ENCODE measurements around the gene MAP3K13. TPM values are rescaled to one million over a fixed set of nuclear protein-coding genes. Genes with fewer than 3 reads are reported as not detected.
"Not testable (repeated sequence)": the region's sequence is repeated elsewhere in the genome, so short reads cannot be mapped to it uniquely, and the experiment has no call there.

MAP3K13 gene
- total RNA-seq, 6 experiments from 2014 or later, result 20.9 to 28.4 (median 25.1) TPM

- DNase-seq, result no peak
- Mint-ChIP-seq H3K27me3 (ENCODE audit: insufficient read depth) (no peaks in the 10 kb centered on the region; the same call in none of the 2 replicates), H3K4me3 (no peak overlapping the region), H3K27ac (no peak overlapping the region), H3K9me3 (no peaks in the 10 kb centered on the region), H3K4me1 (ENCODE audit: low read depth) (no peaks in the 10 kb centered on the region), H3K36me3 (ENCODE audit: low read depth) (peaks cover 15% of the 10 kb centered on the region; the same call in 1 of the 2 replicates)
- TF ChIP-seq CTCF (IDR thresholded peaks at IDR 0.05), result no peak
These were observed 107.4 kb downstream of the MAP3K13 start for GRCh38 chr3:185470323-185470722.

GRCh38 chr3:185473290-185473815 is 110.4 kb downstream of the MAP3K13 start:
- H3K27ac Mint-ChIP-seq, result no peak overlapping the region
- DNase-seq, result no peak

GRCh38 chr3:185474922-185475321 is 112.0 kb downstream of the MAP3K13 start:
- H3K4me3 Mint-ChIP-seq; H3K27ac Mint-ChIP-seq; H3K27me3 Mint-ChIP-seq (ENCODE audit: insufficient read depth); DNase-seq; H3K9me3 Mint-ChIP-seq; H3K4me1 Mint-ChIP-seq (ENCODE audit: low read depth): not testable (repeated sequence)
- peaks cover 12% of the 10 kb centered on the region; the same call in 1 of the 2 replicates for H3K36me3 Mint-ChIP-seq (ENCODE audit: low read depth)

More at GRCh38 chr3:185473290-185473815, 110.4 kb downstream of the MAP3K13 start:
- H3K36me3 Mint-ChIP-seq (ENCODE audit: low read depth), result peaks cover 13% of the 10 kb centered on the region
- no peak overlapping the region for H3K4me3 Mint-ChIP-seq
- H3K27me3 Mint-ChIP-seq (ENCODE audit: insufficient read depth), result no peaks in the 10 kb centered on the region; the same call in none of the 2 replicates
- H3K4me1 Mint-ChIP-seq (ENCODE audit: low read depth), result no peaks in the 10 kb centered on the region
- TF ChIP-seq CTCF (IDR thresholded peaks at IDR 0.05), result no peak
- no peaks in the 10 kb centered on the region for H3K9me3 Mint-ChIP-seq

GRCh38 chr3:185477316-185477715 is 114.4 kb downstream of the MAP3K13 start:
- H3K4me3 Mint-ChIP-seq, result no peak overlapping the region
- no peaks in the 10 kb centered on the region for H3K9me3 Mint-ChIP-seq
- peaks cover 17% of the 10 kb centered on the region; the same call in 1 of the 2 replicates for H3K36me3 Mint-ChIP-seq (ENCODE audit: low read depth)
- no peaks in the 10 kb centered on the region; the same call in 1 of the 2 replicates for H3K27me3 Mint-ChIP-seq (ENCODE audit: insufficient read depth)
- no peaks in the 10 kb centered on the region for H3K4me1 Mint-ChIP-seq (ENCODE audit: low read depth)
- no peak for DNase-seq
- TF ChIP-seq CTCF (IDR thresholded peaks at IDR 0.05), result no peak
- no peak overlapping the region for H3K27ac Mint-ChIP-seq

GRCh38 chr3:185479373-185479945 is 116.5 kb downstream of the MAP3K13 start:
- TF ChIP-seq CTCF (IDR thresholded peaks at IDR 0.05), result no peak
- no peak overlapping the region for H3K4me3 Mint-ChIP-seq
- H3K27ac Mint-ChIP-seq, result no peak overlapping the region
- H3K36me3 Mint-ChIP-seq (ENCODE audit: low read depth), result peaks cover 11% of the 10 kb centered on the region; the same call in 1 of the 2 replicates
- no peak for DNase-seq
- no peaks in the 10 kb centered on the region for H3K4me1 Mint-ChIP-seq (ENCODE audit: low read depth)
- H3K27me3 Mint-ChIP-seq (ENCODE audit: insufficient read depth), result no peaks in the 10 kb centered on the region; the same call in 1 of the 2 replicates
- no peaks in the 10 kb centered on the region for H3K9me3 Mint-ChIP-seq

GRCh38 chr3:185484296-185484695 is 121.4 kb downstream of the MAP3K13 start:
- Mint-ChIP-seq H3K27ac (no peak overlapping the region), H3K36me3 (ENCODE audit: low read depth) (peaks cover 13% of the 10 kb centered on the region; the same call in 1 of the 2 replicates)
- TF ChIP-seq CTCF (IDR thresholded peaks at IDR 0.05), result no peak

More at GRCh38 chr3:185484296-185484695, 121.4 kb downstream of the MAP3K13 start:
- Mint-ChIP-seq H3K4me1 (ENCODE audit: low read depth) (no peaks in the 10 kb centered on the region), H3K27me3 (ENCODE audit: insufficient read depth) (no peaks in the 10 kb centered on the region), H3K9me3 (no peaks in the 10 kb centered on the region), H3K4me3 (no peak overlapping the region)
- no peak for DNase-seq
